MM.1S (cell line): ENCODE data around the gene INS.

Experiments used
- DNase-seq: peaks from one replicate; pipeline ENCODE4 v3.0.0-alpha.2; 2015
- H2AFZ ChIP-seq: fragments of 300-600 bp; sonication (generic); 2 replicates; pipeline ENCODE4 v1.6.0; 2016; ENCODE audit warnings: antibody characterized with exemption, low read length
- H3F3A ChIP-seq: fragments of 300-600 bp; sonication (generic); 2 replicates; pipeline ENCODE4 v1.6.1; 2016; ENCODE audit warnings: mild to moderate bottlenecking, antibody characterized with exemption, low read length, moderate library complexity, mixed read lengths; ENCODE audit not compliant: insufficient read depth
- H3K27ac ChIP-seq: fragments of 300-600 bp; sonication (generic); 2 replicates; pipeline ENCODE4 v1.5.1; 2016; ENCODE audit warnings: mild to moderate bottlenecking, low read length
- H3K27me3 ChIP-seq: fragments of 300-600 bp; sonication (generic); replicated peaks from 2 replicates; pipeline ENCODE4 v1.6.0; 2016; ENCODE audit warnings: low read length; ENCODE audit not compliant: insufficient read depth
- H3K36me3 ChIP-seq: fragments of 300-600 bp; sonication (generic); replicated peaks from 2 replicates; pipeline ENCODE4 v1.6.1; 2016; ENCODE audit warnings: mild to moderate bottlenecking, low read length, mixed read lengths; ENCODE audit not compliant: insufficient read depth
- H3K4me1 ChIP-seq: fragments of 300-600 bp; sonication (generic); 2 replicates; pipeline ENCODE4 v1.6.1; 2016; ENCODE audit warnings: low read length, mixed read lengths
- H3K4me2 ChIP-seq: fragments of 300-600 bp; sonication (generic); 2 replicates; pipeline ENCODE4 v1.6.0; 2016; ENCODE audit warnings: low read depth, low read length
- H3K4me3 ChIP-seq: fragments of 300-600 bp; sonication (generic); 2 replicates; pipeline ENCODE4 v1.5.1; 2016; ENCODE audit warnings: low read length, mixed read lengths
- H3K79me2 ChIP-seq: fragments of 300-600 bp; sonication (generic); 2 replicates; pipeline ENCODE4 v1.6.1; 2016; ENCODE audit warnings: mixed run types, low read length, mixed read lengths
- H3K9ac ChIP-seq: fragments of 300-600 bp; sonication (generic); 2 replicates; pipeline ENCODE4 v1.6.1; 2016; ENCODE audit warnings: low read length, mixed read lengths
- H3K9me2 ChIP-seq: fragments of 300-600 bp; sonication (generic); replicated peaks from 2 replicates; pipeline ENCODE4 v1.6.1; 2016; ENCODE audit warnings: mild to moderate bottlenecking, low read length, mixed read lengths; ENCODE audit not compliant: insufficient read depth
- H3K9me3 ChIP-seq: fragments of 300-600 bp; sonication (generic); replicated peaks from 2 replicates; pipeline ENCODE4 v1.6.1; 2016; ENCODE audit warnings: mild to moderate bottlenecking, low read length, mixed read lengths; ENCODE audit not compliant: insufficient read depth
- H4K20me1 ChIP-seq: fragments of 300-600 bp; sonication (generic); 2 replicates; pipeline ENCODE4 v1.6.1; 2016; ENCODE audit warnings: mild to moderate bottlenecking, low read length, moderate library complexity, mixed read lengths; ENCODE audit not compliant: insufficient read depth
- EZH2 ChIP-seq: fragments of 300-600 bp; sonication (generic); optimal IDR thresholded peaks from 2 replicates; pipeline ENCODE3; 2017; ENCODE audit warnings: low read depth, mild to moderate bottlenecking, antibody characterized with exemption, low read length, mixed read lengths
- EZH2phosphoT487 ChIP-seq: fragments of 300-600 bp; sonication (generic); IDR thresholded peaks from 2 replicates; pipeline ENCODE4 v1.6.1; 2018; ENCODE audit warnings: antibody characterized with exemption, low read length
- TF ChIP-seq, protein P1 (sequence below): fragments of 300-600 bp; sonication (generic); IDR thresholded peaks from 2 replicates; pipeline ENCODE4 v1.5.1; 2016; ENCODE audit warnings: antibody characterized with exemption, low read length, mixed read lengths

INS gene

DNA sequence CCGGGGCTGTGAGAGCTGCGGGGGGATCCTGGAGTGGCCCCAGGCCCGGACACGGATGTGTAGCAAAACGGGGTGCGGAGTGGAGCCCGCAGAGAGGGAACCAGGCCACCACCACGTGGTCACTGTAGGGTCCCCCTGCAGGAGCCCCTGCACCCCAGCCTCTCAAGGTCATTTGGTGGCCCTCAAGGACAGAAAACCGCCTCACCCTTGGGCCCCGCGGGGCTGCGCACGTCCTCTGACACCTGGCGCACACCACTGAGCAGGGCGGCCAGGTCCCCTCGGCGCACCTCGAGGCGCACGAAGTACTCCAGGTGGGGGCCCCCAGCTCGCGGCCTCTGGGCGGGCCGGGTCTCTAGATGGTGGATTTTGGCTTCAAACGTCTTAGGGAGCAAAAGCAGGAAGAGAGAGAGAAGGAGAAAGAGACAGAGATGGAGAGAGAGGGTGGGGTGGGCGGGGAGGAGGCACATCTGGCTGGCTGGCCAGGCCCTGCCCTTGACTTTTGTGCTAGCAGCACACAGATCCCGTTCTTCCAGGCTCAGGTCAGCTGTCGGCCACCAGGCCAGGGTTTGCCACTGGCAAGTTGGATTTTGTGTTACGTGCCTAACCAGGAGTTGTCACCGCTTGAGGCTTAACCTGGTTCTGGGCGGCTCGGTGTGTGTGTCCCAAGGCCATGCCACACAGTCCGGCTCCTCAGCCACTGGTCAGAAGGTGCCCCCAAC lies 7.4 kb upstream of the INS start:
- TF ChIP-seq EZH2phosphoT487 = no peak
- TF ChIP-seq, protein P1, sequence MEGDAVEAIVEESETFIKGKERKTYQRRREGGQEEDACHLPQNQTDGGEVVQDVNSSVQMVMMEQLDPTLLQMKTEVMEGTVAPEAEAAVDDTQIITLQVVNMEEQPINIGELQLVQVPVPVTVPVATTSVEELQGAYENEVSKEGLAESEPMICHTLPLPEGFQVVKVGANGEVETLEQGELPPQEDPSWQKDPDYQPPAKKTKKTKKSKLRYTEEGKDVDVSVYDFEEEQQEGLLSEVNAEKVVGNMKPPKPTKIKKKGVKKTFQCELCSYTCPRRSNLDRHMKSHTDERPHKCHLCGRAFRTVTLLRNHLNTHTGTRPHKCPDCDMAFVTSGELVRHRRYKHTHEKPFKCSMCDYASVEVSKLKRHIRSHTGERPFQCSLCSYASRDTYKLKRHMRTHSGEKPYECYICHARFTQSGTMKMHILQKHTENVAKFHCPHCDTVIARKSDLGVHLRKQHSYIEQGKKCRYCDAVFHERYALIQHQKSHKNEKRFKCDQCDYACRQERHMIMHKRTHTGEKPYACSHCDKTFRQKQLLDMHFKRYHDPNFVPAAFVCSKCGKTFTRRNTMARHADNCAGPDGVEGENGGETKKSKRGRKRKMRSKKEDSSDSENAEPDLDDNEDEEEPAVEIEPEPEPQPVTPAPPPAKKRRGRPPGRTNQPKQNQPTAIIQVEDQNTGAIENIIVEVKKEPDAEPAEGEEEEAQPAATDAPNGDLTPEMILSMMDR = no peak
- TF ChIP-seq EZH2 = no peak
- no peak for DNase-seq
- H3K4me2 ChIP-seq = no peak overlapping the region
- H3K9ac ChIP-seq = no peak overlapping the region
- no peaks in the 10 kb centered on the region for H4K20me1 ChIP-seq
- H3F3A ChIP-seq = no peaks in the 10 kb centered on the region
- no peaks in the 10 kb centered on the region for H3K36me3 ChIP-seq
- no peak overlapping the region for H3K27ac ChIP-seq
- no peak overlapping the region for H2AFZ ChIP-seq
- no peaks in the 10 kb centered on the region for H3K4me1 ChIP-seq
- no peaks in the 10 kb centered on the region for H3K9me2 ChIP-seq
- H3K27me3 ChIP-seq = peaks cover 83% of the 10 kb centered on the region
- no peaks in the 10 kb centered on the region for H3K9me3 ChIP-seq
- H3K4me3 ChIP-seq = no peak overlapping the region
- no peaks in the 10 kb centered on the region for H3K79me2 ChIP-seq

DNA sequence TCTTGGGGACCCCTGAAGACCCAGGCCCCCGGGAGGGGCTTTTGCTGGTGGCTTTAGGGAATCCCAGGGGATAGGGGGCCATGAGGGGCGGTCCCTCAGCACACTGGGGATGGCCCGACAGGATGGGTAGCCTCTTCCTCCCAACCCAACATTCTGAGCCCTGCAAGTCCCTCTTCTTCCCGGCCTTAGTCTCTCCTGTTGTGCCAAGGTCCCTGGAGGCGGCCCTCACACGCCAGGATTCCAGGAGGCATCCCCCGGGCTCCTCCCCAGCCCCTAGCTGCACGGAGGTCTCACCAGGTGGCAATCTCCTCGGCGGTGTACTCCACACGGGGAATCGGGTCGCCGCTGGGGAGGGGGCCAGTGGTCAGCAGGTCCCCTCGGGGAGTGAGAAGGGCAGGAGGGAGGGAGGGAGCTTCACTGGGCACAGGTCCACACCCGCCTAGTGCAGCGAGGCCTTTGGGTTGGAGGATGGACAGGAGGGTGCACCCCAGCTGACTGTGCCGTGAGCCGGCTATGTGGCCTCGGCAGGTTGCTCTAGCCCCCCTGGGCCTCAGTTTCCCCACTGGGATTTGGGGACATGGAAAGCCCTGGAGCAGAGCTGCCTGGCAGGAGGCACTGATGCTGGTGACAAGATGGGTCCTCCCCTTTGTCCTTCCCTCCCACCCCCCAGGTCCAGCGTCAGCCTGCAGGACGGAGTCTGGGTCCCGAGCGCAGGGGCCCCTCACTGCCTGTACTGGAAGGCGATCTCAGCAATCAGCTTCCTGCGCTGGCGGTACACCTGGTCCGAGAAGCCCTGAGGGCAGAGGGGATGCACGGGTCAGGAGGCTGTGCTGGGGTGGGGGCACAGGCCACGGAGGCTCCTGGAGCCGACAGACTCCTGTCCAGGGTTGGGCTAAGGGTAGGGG lies 6.4 kb upstream of the INS start:
- H3K4me3 ChIP-seq = no peak overlapping the region
- H4K20me1 ChIP-seq = no peaks in the 10 kb centered on the region
- no peaks in the 10 kb centered on the region for H3K9me3 ChIP-seq
- H3K27me3 ChIP-seq = peaks cover 82% of the 10 kb centered on the region
- no peak overlapping the region for H2AFZ ChIP-seq
- H3K9ac ChIP-seq = no peak overlapping the region
- no peaks in the 10 kb centered on the region for H3K9me2 ChIP-seq
- no peak for TF ChIP-seq EZH2
- TF ChIP-seq, protein P1 = no peak
- TF ChIP-seq EZH2phosphoT487 = no peak
- no peaks in the 10 kb centered on the region for H3K4me1 ChIP-seq
- no peaks in the 10 kb centered on the region for H3K79me2 ChIP-seq
- H3K36me3 ChIP-seq = no peaks in the 10 kb centered on the region
- H3F3A ChIP-seq = no peaks in the 10 kb centered on the region
- H3K27ac ChIP-seq = no peak overlapping the region
- DNase-seq = no peak
- no peak overlapping the region for H3K4me2 ChIP-seq

DNA sequence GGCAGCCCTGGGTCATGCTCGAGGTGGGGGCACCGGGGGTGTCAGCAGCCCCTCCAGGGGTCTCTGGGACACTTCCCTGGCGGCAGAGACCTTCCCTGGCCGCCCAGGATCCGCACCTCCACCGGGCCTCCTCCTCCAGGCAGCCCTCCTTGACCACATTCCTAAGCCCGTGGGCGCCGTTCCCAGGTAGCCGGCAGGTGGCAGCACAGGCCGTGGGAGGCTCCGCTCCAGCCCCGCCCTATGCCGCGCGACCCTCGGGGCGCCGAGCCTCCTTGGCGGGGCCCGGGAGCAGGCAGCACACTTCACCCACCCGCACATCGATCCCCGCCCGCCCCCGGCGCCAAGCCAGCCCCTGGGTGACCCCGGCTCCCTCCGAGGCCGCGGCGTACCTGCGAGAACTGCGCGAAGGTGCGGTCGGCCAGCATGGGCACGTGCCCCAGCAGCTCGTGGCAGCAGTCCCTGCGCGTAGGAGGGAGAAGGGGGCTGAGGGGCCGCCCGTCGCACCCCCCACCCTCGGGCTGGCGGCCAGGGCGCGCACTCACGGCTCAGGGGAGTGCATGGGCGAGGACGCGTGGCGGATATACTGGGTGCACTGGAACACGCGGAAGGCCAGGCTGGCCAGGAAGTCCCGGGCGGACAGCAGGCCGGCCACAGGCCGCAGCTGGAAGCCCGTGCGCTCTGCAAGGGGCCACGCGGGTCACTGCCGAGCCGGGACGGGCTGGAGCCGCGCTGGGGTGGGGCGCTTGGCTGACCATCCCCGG lies 5.3 kb upstream of the INS start:
- Histone ChIP-seq H3K4me2 (no peak overlapping the region), H3K27me3 (peaks cover 74% of the 10 kb centered on the region), H3K36me3 (no peaks in the 10 kb centered on the region), H3K4me1 (no peaks in the 10 kb centered on the region), H2AFZ (no peak overlapping the region), H3K4me3 (no peak overlapping the region), H3F3A (no peaks in the 10 kb centered on the region), H4K20me1 (no peaks in the 10 kb centered on the region), H3K79me2 (no peaks in the 10 kb centered on the region), H3K27ac (no peak overlapping the region), H3K9ac (no peak overlapping the region), H3K9me3 (no peaks in the 10 kb centered on the region), H3K9me2 (no peaks in the 10 kb centered on the region)
- no peak for DNase-seq
- no peak for TF ChIP-seq EZH2
- TF ChIP-seq, protein P1 = peak; percentile 41
